Measurements from ENCODE around the gene NHLRC4. TPM values are rescaled to one million over a fixed set of nuclear protein-coding genes. Genes with fewer than 3 reads are reported as not detected.

NHLRC4 gene
- total and polyA plus RNA-seq, 9 of the 15 experiments (the other 6 are each of a cell fraction or from before 2014, with no cell fraction given) = 0.24 to 3.7 (median 1.3) TPM; not detected in 2

DNA sequence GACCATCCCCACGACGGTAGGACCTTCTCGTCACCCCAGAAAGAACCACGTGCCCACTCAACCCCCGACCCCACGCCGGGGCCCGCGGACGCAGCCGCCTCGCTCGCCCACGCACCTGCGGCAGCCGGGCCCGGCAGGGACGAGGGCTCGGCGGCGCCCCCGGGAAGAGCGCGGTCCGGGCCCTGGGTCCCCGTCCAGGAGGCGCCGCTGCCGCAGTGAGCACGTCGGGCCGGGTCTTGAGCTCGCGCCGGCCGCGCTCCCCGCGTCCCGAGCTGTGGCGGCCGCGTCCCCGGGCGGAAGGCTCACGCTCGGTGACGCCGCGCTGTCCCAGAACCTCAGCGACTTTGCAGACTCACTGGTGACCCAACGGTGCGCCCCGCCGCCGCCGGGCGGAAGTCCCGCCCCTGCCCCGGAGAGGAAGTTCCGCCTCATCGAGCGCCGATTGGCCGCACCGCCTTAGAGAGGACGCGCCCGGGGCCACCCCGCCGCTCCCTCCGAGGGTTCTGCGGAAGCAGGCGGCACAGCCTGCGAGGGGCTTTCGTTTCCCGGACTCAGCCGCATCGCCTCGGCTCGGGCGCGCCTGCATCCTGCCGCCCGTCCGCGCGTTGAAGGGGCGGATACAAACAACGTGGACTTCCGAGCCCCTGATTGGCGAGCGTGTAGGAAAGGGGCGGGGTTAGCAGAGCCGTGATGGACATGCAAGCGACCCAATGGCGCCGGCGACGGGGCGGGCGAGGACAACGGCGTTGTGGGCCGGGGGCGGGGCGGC is 22.3 kb downstream of the NHLRC4 start (continued):
- TF ChIP-seq, protein P1, sequence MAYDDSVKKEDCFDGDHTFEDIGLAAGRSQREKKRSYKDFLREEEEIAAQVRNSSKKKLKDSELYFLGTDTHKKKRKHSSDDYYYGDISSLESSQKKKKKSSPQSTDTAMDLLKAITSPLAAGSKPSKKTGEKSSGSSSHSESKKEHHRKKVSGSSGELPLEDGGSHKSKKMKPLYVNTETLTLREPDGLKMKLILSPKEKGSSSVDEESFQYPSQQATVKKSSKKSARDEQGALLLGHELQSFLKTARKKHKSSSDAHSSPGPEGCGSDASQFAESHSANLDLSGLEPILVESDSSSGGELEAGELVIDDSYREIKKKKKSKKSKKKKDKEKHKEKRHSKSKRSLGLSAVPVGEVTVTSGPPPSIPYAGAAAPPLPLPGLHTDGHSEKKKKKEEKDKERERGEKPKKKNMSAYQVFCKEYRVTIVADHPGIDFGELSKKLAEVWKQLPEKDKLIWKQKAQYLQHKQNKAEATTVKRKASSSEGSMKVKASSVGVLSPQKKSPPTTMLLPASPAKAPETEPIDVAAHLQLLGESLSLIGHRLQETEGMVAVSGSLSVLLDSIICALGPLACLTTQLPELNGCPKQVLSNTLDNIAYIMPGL (CRISPR knock-in tag; IDR thresholded peaks at IDR 0.05) = peak; percentile 87
- TF ChIP-seq TFAM (CRISPR knock-in tag; conservative IDR thresholded peaks at IDR 0.05) = no peak
- TF ChIP-seq, protein P2, sequence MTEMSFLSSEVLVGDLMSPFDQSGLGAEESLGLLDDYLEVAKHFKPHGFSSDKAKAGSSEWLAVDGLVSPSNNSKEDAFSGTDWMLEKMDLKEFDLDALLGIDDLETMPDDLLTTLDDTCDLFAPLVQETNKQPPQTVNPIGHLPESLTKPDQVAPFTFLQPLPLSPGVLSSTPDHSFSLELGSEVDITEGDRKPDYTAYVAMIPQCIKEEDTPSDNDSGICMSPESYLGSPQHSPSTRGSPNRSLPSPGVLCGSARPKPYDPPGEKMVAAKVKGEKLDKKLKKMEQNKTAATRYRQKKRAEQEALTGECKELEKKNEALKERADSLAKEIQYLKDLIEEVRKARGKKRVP (CRISPR knock-in tag; IDR thresholded peaks at IDR 0.05) = 0 out of 2 replicates have a peak, but pooled peaks have one; percentile 15
- TF ChIP-seq XRCC5 (IDR thresholded peaks at IDR 0.05; ENCODE audit: low read depth, low read length) = no peak
- no peak for TF ChIP-seq ZFP1 (CRISPR knock-in tag; IDR thresholded peaks at IDR 0.05)
- no peak for TF ChIP-seq POLR3A (IDR thresholded peaks at IDR 0.05; ENCODE audit: borderline replicate concordance, extremely low read depth, insufficient read depth, insufficient read length)
- no peak for TF ChIP-seq TAF9B (IDR thresholded peaks at IDR 0.05; ENCODE audit: partially characterized antibody)
- peak; percentile 71 for TF ChIP-seq FIP1L1 (IDR thresholded peaks at IDR 0.05; ENCODE audit: low read depth, low read length, poor library complexity, severe bottlenecking)
- TF ChIP-seq KLF13 (tag; IDR thresholded peaks at IDR 0.05; ENCODE audit: borderline replicate concordance, low read depth) = no peak
- TF ChIP-seq SRF (CRISPR knock-in tag; IDR thresholded peaks at IDR 0.05) = peak in 1 of 2 experiments; percentile 59; a peak in 1 of 4 replicates
- no peak; the same call in 1 of the 2 replicates for TF ChIP-seq RB1 (IDR thresholded peaks at IDR 0.05; ENCODE audit: low read depth)
- TF ChIP-seq RBM34 (IDR thresholded peaks at IDR 0.05; ENCODE audit: borderline replicate concordance, insufficient read depth, low read length) = no peak; the same call in 1 of the 2 replicates
- no peak for TF ChIP-seq CBX2 (IDR thresholded peaks at IDR 0.05; ENCODE audit: insufficient read depth, low read length, poor library complexity, severe bottlenecking)
- TF ChIP-seq, protein P3, sequence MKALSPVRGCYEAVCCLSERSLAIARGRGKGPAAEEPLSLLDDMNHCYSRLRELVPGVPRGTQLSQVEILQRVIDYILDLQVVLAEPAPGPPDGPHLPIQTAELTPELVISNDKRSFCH (CRISPR knock-in tag; IDR thresholded peaks at IDR 0.05) = no peak
- TF ChIP-seq, protein P3 (tag; IDR thresholded peaks at IDR 0.05) = no peak
